CD4-positive, alpha-beta T cell treated with Interleukin-6 for 4 hours (primary cell): ENCODE data around the gene COL11A1.
"Not testable (repeated sequence)": the region's sequence is repeated elsewhere in the genome, so short reads cannot be mapped to it uniquely, and the experiment has no call there.

Source experiments
- DNase-seq: peaks from one replicate; pipeline ENCODE4 v3.0.0-alpha.2; 2020; ENCODE audit warnings: mixed read lengths

The COL11A1 gene

GRCh38 chr1:103108376-103109150, at the start of gene COL11A1:
Gene COL11A1 (minus strand): TSS chr1:103108522. CDS start chr1:103108178, 344 bp downstream.
- DNase-seq, result no peak

GRCh38 chr1:103156966-103157365, 48.6 kb upstream of the COL11A1 start:
- DNase-seq, result no peak

GRCh38 chr1:103146166-103146565, 37.8 kb upstream of the COL11A1 start:
- DNase-seq, result no peak

DNA sequence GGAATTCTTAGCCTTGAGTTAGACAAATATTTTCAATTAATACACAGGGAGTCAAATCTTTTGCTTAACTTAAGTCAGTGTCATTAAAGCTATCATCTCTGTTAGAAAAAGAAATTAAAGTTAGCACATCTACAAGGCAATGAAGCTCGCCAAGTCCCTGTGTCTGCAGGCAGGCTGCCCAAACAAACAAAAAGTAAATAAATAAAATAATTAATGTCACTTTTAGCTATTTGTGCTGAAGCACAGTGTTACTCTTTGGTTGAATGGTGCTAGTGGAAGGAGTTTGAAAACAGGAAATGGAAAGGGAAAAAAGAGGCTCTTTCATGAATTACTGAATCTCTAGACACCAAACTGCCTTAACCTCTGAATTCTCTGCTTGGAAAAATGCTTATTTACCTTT, 37.1 kb upstream of the COL11A1 start:
- DNase-seq, result no peak

DNA sequence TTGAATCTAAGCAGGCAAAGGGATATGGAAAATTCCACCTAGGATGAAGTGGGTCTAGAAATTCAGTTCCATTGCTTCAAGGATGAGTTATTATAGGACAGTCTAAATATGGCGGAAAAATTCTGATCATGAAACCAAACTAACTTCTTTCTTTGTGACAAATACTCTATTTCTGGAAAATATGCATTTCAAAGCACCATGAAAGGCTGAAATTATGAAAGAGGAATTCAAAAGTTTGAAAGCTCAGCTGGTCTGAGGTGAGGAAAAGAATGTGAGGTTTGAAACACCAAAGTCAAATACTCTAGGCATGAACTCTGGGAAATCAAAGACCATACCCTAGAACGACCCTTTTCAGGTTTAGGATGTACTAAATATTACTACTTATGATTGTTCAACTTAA, 36.4 kb upstream of the COL11A1 start:
- DNase-seq, result no peak

- DNase-seq, result no peak
These were observed 34.1 kb upstream of the COL11A1 start for GRCh38 chr1:103142461-103142860.

DNA sequence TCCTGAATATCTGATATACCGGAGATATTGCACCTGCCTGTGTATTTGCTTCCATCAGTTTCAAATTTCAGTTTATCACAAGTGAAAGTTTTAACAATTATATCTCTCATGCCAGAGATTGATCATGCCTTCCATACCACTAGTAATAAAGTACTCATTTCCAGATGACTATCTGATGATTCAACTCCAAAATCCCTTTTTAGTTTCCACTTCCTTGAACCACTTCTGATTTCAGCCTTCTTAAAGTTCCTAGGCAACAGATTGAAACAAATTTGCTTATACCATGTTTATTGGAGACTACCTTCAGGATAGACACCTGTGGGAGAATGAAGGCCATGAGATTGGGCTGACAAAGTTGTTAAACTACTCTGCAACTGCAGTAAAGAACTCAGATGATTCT, 21.5 kb upstream of the COL11A1 start:
- DNase-seq, result no peak

- DNase-seq, result no peak
These were observed 20.9 kb upstream of the COL11A1 start for GRCh38 chr1:103129255-103129654.

DNA sequence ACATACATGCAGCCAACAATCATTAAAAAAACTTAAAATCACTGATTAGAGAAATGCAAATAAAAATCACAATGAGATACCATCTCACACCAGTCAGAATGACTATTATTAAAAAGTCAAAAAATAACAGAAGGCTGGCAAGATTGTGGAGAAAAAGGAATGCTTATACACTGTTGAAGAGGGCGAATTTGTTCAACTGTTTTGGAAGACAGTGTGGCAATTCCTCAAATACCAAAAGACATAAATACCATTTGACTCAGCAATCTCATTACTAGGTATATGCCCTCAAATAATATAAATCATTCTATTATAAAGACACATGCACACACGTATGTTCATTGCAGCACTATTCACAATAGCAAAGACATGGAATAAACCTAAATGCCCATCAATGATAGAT, 19.9 kb upstream of the COL11A1 start:
- not testable (repeated sequence) for DNase-seq

- DNase-seq, result no peak
These were observed 16.9 kb upstream of the COL11A1 start for GRCh38 chr1:103125219-103125618.

GRCh38 chr1:103122983-103123720, 14.8 kb upstream of the COL11A1 start:
- DNase-seq, result no peak

- DNase-seq, result no peak
These were observed 12.7 kb upstream of the COL11A1 start for GRCh38 chr1:103120981-103121380.

GRCh38 chr1:103112546-103112945, 4.2 kb upstream of the COL11A1 start:
- DNase-seq, result no peak

DNA sequence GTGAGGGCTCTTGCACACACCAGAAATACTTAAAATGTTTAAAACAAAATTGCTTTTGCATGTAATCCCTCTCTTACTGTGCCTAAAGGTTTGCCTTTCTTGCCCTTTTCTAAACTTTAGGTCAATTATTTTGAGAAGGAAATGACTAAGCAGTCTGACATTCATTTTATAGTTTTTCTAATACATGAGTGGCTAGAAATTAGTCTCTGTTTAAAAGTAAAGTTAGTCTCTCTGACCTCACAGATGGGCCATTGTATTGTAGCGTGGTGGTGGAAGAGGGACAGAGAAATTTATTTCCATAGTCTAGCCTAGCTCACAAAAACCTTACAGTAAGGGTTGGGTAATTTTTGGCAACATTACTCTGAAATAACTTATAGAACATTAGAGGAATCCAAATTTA, 3.6 kb upstream of the COL11A1 start:
- DNase-seq, result no peak

DNA sequence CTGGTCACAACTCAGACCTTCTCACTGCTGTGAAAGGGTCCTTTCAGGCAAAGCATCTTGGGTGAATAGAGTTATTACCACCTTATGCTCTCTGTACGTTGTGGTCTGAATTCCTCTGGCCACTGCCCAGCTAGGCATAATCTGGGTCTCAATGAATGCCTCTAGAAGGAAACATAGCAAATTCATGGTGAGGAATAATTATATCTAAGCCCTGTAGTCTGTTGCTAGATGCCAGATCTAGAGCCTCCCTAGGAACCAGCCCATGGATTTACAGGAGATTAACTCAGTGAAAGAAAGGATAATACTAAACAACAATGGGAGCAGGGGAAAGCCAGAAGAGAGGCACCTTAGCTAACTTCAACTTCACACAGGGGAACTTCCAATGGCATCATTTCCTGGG, 2.4 kb upstream of the COL11A1 start:
- DNase-seq, result no peak

DNA sequence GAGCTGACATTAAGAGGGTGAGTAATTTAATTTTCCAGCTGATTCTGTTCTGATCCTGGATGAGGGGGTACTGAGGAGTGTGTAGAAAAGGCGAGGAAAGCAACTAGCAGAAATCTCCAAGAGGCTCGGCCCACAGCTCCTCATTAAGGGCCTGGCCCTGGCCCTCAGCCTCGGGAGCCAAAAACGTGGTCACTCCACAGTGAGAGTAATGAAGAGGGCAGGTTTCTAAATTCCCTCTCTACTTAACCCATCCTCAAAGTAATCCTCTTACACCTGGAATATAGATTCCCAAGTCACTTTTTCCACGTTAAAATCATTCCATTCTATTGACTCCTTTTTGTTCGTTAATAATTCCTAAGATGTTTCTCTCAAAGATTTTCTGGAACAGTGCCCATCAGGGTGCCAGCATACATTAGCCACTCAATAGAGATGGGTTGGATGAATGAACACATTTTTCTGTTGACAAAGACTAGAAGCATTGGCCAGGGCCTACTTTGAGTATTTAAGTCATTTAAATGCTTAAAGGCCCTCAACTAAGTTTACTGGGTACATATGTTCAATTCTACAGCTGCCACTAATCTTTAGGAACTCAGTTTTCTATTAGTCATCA, 1.1 kb upstream of the COL11A1 start:
- no peak for DNase-seq

DNA sequence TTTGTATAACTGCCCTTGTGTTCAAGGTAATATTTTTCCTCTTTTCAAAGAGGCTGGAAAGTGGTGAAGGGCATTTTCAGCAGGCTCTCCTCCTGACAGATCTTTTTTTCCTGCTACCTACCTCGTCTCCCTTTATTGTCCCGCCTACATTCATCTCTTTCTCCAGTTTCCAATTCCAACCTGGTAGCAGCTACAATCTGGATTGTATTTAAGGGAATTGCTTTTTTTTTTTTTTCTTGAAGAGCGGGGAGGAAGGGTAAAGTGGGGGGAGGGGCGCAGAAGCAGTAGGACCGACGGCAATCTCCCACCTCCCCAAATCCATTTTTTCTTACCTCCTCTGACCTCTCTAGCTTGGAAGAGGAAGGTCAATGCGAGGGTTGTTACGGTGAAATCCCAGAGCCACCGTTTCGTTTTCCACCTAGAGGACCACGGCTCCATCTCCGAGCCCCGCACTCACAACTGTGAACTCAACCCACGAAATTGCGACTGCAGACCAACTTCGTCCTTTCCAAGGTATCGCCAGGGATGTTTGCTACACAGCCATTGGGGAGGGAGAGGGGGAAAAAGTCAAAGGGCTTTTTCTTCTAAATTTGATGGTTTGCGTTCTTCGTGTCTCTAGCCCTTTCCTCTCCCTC, 464 bp downstream of the COL11A1 start:
- no peak for DNase-seq

DNA sequence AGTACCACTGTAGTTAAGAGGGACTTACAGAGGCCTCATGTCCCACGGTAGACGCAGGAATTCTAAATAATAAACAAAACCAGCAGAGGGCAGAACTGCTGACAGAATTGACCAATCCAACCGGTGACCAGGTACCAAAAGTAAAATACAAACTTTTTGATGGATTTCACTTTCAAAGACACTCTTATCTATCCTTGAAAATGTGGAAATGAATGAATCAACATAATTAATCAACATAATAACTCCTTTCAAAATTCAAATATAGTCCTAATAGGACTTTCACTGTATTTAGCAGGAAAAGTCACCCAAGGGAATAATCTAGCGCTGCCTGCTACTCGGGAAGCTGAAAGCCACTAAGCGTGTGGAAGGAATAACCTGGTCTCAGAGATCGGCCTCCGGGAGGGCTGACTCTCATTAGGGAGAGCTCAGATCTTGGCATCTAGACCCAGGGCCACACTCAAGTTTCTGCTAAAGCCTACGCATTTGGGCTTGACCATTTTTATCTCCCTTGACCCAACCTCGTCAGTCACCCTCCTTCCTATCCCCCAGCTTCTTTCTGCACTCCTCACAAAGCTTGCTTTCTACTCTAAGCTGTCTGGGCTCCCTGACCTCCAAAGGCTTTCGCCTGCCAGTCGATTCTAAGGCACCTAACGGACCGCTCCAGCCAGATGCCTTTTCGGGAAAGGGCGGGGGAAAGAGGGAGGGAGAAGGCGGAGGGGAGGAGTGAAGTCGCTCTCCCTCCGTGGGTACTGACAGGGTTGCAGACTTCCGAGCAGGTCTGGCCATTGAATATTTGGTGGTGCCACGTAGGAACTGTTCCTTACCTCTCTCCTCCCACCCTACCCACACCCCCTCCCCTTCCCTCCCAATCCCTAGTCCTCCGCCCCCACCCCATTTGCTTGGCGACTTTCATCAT, 1.6 kb downstream of the COL11A1 start:
- DNase-seq, result no peak

DNA sequence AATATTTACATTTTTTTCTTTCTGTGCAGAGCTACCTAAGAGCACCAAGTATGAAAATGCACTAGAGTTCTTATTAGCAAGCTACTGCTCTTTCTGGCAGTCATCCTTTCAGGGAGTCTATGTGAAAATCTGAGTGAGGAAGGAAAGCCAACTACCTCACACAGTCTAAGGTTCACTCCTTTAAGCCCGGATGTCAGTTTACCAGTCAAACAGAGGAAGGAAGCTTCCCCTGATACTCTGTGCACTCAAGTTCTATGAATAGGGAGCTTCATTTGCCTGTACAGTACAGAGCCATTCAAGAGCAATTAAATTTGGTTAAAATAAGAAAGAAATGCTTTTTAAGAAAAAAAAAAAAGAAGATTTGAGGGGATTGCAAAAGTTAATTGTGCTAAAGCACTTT, 6.9 kb downstream of the COL11A1 start:
- DNase-seq, result no peak

DNA sequence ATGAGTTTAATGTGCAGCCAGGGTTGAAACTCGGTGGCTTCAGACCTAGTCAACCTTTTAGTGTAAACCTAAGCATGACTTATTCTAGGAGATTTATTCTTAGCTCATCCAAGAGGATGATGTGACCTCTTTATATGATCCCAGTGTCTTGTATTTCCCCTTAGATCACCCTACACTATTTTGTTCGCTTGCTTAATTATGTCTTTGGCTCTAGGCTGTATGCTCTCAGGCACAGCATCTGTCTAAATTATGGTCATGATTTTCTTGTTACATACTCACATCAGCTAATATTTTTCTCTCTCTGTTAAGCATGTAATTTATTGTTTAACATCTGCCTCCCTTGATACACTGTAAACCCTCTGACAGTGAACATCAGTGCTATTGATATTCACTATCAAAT, 19.1 kb downstream of the COL11A1 start:
- no peak for DNase-seq

GRCh38 chr1:103087256-103087655, 21.1 kb downstream of the COL11A1 start:
- no peak for DNase-seq

DNA sequence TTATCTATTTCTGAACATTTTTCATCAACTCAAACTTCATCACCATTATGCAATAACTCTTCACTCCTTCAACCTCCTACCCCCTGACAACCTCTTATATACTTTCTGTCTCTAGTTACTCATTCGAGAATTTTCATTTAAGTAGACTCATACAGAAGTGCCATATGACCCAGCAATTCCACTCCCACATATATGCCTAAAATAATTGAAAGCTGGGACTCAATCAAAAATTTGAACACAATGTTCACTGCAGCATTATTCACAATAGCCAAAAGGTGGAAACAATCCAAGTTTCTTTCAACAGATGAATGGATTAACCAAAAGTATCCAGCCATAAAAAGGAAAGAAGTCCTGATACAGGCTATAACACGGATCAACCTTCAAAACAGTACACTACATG, 24.1 kb downstream of the COL11A1 start:
- DNase-seq, result no peak
